ENCODE measurements around the gene IDUA.
"Not testable (repeated sequence)": the region's sequence is repeated elsewhere in the genome, so short reads cannot be mapped to it uniquely, and the experiment has no call there.

IDUA gene

DNA sequence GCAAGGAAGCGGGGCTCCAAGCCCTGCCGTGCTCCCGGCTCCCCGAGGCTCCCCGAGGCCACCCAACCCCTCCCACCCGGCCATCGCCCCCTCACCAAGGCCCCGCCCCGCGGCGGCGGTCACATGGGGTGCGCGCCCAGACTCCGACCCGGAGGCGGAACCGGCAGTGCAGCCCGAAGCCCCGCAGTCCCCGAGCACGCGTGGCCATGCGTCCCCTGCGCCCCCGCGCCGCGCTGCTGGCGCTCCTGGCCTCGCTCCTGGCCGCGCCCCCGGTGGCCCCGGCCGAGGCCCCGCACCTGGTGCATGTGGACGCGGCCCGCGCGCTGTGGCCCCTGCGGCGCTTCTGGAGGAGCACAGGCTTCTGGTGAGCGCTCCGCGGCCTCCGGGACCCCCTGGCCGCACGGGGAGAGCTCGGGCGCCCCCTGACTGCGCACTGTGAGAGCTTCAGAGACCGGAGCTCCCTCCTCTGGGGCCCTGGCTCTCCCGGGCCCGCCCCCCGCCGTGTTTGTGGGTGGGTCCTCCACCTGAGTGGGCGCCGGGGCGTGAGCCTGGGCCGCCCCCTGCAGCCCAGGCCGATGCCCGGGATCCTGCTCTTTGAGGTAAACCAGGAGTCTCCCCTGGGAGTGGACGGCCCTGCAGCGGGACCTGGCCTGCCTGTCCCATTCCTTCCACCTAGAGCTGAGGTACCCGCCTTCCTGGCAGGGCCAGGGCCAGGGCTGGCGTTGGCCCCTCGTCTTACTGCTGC lies at the start of gene IDUA:
Gene IDUA, plus strand, starts transcription at position 166 of the 745 bp plus-strand sequence. Its CDS starts 41 bp downstream, at position 207.
- no peak for FAIRE-seq

GRCh38 chr4:939508-939907 lies 47.3 kb upstream of the IDUA start:
- FAIRE-seq, result not testable (repeated sequence)

- FAIRE-seq, result no peak
Measured at GRCh38 chr4:945274-946102, 41.4 kb upstream of the IDUA start.

DNA sequence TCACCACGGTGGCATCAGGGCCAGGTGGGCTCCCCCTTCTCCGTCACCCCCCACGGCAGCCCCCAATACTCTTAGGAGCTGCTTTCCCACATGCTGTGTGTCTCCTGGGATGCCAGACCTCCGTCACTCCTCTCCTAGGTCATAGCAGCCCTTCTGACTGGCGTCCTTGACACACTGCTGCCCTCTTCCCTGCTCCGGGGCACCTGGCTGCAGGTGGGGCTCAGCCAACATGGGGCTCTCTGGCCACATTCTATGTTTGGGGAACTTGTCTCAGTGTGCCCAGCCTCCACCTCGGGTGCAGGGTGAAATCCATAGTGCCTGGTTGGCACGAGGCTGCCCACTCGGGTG lies 40.8 kb upstream of the IDUA start:
- no peak for FAIRE-seq

DNA sequence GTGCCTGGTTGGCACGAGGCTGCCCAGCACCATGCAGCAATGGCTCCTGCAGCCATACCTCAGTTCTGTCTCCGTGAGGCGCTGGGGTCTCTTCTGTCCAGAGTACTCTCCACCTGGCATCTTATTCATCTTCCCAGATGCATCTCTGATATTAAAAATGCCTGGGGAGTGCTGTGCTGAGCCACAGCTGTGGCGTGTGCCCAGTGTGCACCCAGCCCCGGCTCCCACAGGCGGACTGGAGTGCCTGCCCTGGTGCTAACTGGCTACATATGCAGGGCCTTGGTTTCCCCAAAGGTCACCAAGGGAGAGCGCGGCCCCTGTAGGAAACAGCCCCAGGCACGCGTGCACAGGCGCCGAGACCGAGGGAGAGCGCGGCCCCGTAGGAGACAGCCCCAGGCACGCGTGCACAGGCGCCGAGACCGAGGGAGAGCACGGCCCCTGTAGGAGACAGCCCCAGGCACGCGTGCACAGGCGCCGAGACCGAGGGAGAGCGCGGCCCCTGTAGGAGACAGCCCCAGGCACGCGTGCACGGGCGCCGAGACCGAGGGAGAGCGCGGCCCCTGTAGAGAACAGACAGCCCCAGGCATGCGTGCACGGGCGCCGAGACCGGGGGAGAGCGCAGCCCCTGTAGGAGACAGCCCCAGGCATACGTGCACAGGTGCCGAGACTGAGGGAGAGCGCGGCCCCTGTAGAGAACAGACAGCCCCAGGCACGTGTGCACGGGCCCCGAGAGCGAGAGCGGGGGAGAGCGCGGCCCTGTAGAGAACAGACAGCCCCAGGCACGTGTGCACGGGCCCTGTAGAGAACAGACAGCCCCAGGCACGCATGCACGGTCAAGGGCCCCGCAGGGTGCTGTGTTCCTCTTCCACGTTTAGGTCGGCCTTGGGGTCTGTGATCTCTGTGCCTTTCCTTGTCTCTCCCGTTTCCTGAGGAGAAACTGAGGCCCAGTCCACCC lies 40.0 kb upstream of the IDUA start:
- no peak for FAIRE-seq

DNA sequence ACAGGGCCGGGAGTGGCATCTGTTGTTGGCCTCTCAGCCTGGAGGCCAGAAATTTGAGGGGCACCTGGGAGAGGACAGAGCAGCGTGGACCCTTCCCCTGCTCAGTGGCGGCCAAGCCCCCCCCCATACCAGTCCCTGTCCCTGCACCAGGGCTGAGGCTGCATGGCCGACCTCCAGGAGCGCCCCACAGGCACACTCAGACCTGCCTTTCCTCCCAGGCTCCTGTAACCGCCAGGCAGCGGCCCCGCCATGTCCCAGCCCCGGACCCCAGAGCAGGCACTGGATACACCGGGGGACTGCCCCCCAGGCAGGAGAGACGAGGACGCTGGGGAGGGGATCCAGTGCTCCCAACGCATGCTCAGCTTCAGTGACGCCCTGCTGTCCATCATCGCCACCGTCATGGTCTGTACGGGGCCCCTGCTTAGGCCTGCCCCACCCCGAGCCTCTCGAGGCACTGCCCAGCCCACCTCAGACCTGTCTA lies 39.3 kb upstream of the IDUA start:
- no peak for FAIRE-seq

DNA sequence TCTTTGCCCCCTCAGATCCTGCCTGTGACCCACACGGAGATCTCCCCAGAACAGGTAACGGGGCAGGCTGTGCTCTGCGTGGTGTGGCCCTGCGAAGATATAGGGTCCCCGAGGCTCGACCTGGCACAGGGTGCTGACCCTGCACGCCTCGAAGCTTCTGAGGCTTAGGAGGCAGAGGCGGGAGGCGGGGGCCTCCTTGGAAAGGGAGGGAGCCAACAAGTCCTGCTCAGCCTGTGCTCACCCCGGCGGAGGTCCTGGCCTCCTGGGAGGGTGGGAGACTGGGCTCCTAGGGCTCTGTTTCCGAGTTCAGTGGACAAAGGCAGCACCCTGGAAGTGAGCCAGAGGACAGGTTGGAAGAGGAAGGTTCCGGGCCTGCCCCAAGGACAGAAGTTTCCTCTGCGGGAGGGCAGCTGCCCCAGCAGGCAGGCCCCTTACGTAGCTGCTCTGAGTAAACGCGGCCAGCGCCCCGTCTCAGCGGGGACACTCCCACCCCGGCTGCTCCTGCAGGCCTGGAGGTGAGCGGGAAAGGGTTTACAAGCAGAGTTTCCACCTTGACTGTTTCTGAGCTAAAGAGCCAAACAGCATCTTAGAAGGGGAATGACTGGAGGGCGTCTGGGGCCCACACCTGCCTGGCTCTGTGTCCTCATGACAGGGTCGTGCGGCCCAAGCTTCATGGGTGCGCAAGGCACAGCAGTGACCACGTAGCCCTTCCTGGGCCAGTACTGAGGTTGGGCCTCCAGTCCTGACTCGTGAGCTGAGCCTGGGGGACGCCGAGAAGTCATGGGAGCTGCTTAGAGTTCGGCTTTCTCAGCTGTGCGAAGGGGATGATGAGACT lies 38.5 kb upstream of the IDUA start:
- FAIRE-seq, result no peak

DNA sequence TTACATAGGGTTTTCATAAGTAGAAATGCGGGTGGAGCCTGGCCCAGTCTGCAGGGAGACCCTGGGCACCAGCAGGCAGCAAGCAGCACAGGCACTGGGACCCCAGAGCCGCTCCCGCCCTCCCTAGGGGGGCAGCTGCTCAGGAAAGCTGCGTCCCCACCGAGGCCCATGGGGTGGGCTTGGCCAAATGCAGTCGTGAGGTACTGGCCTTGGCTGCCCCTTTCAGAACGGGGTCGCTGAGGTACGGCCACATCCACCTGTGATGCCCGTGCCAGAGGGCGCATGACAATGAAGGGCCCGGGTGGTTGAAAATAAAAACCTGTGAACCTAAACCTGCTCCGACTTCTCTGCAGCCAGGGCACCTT lies 37.9 kb upstream of the IDUA start:
- FAIRE-seq, result no peak

DNA sequence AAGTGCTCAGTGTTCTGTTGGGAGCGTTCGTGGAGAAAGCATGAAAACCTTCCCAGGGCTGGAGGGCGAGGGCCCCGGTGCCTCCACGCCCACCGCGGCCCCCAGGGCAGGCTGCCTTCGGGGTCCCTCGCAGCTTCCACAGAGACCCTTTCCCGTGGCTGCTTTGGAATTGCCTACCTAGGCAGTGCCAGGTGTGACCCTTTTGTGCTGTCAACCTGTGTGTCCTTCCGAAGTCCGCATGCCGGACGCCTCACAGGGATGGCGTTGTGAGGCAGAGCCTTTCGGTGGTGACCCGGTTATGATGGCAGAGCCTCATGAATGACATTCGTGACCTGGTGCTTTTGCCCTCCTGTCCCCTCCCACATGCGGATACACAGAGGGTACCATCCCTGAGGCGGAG lies 37.2 kb upstream of the IDUA start:
- no peak for FAIRE-seq

DNA sequence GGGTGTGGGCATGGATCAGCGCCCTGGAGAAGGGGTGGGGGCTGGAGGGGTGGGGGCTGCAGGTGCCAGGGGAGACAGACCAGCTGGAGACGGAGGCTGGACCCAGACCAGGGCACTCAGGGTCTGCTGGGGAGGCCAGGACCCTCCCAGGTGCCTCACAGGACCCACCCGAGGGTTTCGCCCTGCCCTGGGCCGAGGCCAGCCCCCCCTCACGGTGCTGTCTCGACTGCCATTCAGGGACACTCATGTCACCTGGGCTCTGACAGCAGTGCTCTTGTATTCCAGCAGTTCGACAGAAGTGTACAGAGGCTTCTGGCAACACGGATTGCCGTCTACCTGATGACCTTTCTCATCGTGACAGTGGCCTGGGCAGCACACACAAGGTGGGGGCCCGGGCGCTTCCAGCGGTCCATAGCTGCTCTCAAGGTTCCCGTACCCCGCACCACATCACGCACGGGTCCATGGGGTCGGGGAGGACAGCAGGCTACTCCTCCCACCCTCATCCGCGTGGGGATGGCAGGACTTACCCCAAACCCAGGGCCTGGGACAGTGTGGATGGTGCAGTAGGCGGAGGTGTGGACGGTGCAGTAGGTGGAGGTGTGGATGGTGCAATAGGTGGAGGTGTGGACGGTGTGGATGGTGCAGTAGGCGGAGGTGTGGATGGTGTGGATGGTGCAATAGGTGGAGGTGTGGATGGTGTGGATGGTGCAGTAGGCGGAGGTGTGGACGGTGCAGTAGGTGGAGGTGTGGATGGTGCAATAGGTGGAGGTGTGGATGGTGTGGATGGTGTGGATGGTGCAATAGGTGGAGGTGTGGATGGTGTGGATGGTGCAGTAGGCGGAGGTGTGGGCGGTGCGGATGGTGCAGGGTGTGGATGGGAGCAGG lies 36.5 kb upstream of the IDUA start:
- FAIRE-seq, result no peak

GRCh38 chr4:951186-951585 lies 35.7 kb upstream of the IDUA start:
- FAIRE-seq, result no peak

GRCh38 chr4:951594-952468 lies 35.0 kb upstream of the IDUA start:
- FAIRE-seq, result no peak

GRCh38 chr4:952881-953573 lies 33.8 kb upstream of the IDUA start:
- FAIRE-seq, result no peak

DNA sequence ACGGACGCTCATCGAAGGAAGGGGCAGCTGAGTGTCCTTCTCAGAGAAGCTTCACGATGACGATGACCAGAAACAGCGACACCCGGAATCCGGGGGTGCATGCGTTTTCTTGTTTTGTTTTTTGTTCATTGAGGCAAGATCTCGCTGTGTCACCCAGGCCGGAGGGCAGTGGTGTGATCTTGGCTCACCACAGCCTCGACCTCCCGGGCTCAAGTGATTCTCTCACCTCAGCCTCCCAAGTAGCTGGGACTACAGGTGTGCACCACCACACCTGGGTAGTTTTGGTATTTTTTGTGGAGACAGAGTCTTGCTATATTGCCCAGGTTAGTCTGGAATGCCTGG lies 33.3 kb upstream of the IDUA start:
- no peak for FAIRE-seq

DNA sequence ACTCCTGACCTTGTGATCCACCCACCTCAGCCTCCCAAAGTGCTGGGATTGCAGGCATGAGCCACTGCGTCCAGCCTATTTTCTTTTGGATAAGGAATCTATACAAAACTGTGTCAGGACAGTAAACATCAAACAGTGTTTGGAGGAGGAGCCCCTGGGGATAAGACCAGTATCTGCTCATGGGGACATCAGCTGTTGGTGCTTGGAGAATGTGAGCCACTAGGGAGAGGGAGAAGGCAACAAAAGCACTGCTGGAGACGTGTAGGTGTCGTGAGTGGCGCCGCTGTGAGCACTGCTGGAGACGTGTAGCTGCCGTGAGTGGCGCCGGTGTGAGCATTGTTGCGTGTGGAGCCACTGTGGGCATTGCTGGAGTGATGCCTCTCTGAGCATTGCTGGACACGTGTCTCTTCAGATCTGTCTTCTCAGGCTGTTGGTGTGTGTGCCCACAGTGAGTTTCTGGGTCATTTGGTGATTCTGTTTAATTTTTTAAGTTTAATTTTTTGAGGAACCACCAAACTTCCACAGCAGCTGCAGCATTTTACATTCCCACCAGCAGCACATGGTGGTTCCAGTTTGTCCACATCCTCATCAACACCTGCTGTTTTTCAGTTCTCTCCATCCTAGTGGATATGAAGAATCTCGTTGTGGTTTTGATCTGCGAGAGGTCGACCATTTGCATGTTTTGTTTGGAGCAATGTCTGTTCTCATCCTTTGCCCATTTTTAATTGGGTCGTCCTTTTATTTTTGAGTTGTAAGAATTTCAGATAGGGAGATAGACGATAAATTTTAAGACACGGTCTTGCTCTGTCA lies 32.4 kb upstream of the IDUA start:
- no peak for FAIRE-seq

- no peak for FAIRE-seq
Measured at GRCh38 chr4:955161-955921, 31.5 kb upstream of the IDUA start.

DNA sequence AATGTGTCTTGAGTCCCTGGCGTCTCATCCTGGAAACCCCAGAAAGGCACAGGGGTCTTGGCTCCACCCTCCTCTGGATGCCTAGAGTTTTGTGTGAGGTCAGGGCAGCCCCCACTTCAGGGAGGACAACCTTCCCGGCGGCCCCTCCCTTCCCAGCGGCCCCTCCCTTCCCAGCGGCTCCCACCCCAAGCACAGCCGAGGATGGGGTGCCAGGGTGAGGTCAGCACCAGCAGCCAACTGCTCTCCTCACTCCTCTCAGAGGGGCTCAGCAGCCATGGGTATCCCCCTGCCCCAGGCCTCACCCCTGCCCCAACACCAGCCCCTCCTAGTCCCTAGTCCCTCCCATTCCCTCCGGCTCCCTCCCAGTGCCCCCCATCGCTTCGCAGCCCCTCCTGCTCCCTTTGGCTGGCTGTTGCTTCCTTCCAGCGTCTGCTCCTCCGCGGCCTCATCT lies 30.9 kb upstream of the IDUA start:
- no peak for FAIRE-seq
